Upper lobe of left lung (tissue), 6 donors: ENCODE measurements around the gene BAX. TPM values are rescaled to one million over a fixed set of nuclear protein-coding genes. Genes with fewer than 3 reads are reported as not detected.
"Not testable (repeated sequence)": the region's sequence is repeated elsewhere in the genome, so short reads cannot be mapped to it uniquely, and the experiment has no call there.

Experiments used
- ATAC-seq, 2 donors: fragments of 200-7000 bp; cut with Tn5 transposase; one replicate each; pipeline ENCODE4 v1.9.1; 2022; ENCODE audit warnings: mild to moderate bottlenecking in 2 of 2, moderate library complexity in 2 of 2; ENCODE audit not compliant: low FRiP score in 2 of 2
- DNase-seq, 2 donors: peaks; one replicate each; pipeline ENCODE4 v3.0.0-alpha.2; 2019 to 2020
- H3K27ac ChIP-seq, 4 donors: fragments of 200-600 bp; sonication (generic); one replicate each; pipeline ENCODE4 v1.5.1; 2016 to 2019
- H3K27me3 ChIP-seq, 4 donors: fragments of 200-600 bp; sonication (generic); one replicate each; pipeline ENCODE4 v1.5.1; 2017 to 2019
- H3K36me3 ChIP-seq, 4 donors: fragments of 200-600 bp; sonication (generic); one replicate each; pipeline ENCODE4 v1.5.1; 2016 to 2019
- H3K4me1 ChIP-seq, 4 donors: fragments of 200-600 bp; sonication (generic); one replicate each; pipeline ENCODE4 v1.5.1; 2018 to 2019
- H3K4me3 ChIP-seq, 4 donors: fragments of 200-600 bp; sonication (generic); one replicate each; pipeline ENCODE4 v1.5.1; 2017 to 2019; ENCODE audit warnings: mild to moderate bottlenecking in 2 of 4, moderate library complexity in 1 of 4
- H3K9me3 ChIP-seq, 4 donors: fragments of 200-600 bp; sonication (generic); one replicate each; pipeline ENCODE4 v1.5.1; 2018 to 2019
- EP300 ChIP-seq, 4 donors: sonication (generic); formaldehyde crosslinking; IDR thresholded peaks; one replicate each; pipeline ENCODE4 v1.5.1; 2017; ENCODE audit warnings: antibody characterized with exemption in 4 of 4, control low read depth in 2 of 4
- POLR2A ChIP-seq, 4 donors: fragments of 450-650 bp; IDR thresholded peaks; one replicate each; pipeline ENCODE4 v1.5.1; 2016 to 2017; ENCODE audit warnings: antibody characterized with exemption in 4 of 4, mild to moderate bottlenecking in 2 of 4
- POLR2AphosphoS5 ChIP-seq, 2 donors: sonication (generic); formaldehyde crosslinking; IDR thresholded peaks; one replicate each; pipeline ENCODE4 v1.5.1; 2017; ENCODE audit warnings: antibody characterized with exemption in 2 of 2
- WGBS, 2 donors: methylation state at CpG; one replicate each; pipeline ENCODE4 v1.1.5; 2017 to 2018; 5-methylcytosine and 5-hydroxymethylcytosine counted together
- total RNA-seq, 6 donors: library from RNA; depleted of rRNA in 4 of 6; stranded (reverse); fragments of >200 nt in 4 of 6; gene quantifications; one replicate each; pipeline versions ENCODE4 v1.1.0 to v1.2.1, GENCODE V29; 2016 to 2021
- TF ChIP-seq, protein P1 (sequence below), 6 experiments: fragments of 450-650 bp in 4 of 6; fragments of 200-600 bp in 2 of 6; sonication (generic) in 2 of 6; IDR thresholded peaks; one replicate each; pipeline ENCODE4 v1.5.1; 2016 to 2019; ENCODE audit warnings: antibody characterized with exemption in 6 of 6
- donor health status: DM: no; HTN: no; CAD: no; lungs with moderate emphysema.
- donor health status: DM: no; HTN: yes; CAD: no; lungs with severe emphysema.

The BAX gene
- total RNA-seq, 6 donors from 2014 or later, result 68.1 to 143 (median 112) TPM

DNA sequence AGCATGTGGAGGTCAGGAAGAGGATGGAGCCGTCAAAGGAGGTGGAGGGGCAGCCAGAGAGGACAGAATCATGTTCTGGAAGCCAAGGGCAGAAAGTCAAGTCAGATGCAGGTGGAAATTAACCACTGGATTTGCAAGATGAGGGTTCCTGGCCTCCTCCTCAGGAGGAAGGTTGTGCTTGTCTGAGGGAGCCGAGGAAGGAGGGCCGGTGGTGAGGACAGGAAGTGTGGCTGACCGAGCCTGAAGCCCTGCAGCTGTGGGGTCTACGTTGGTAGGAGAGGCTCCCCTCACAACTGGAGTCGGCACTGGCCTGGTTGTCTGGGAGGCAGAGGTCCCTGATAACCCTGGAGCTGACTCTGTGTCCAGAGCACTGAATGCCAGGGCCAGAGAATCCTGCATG lies 36.6 kb upstream of the BAX start:
- H3K4me3 ChIP-seq, result no peak overlapping the region
- no peaks in the 10 kb centered on the region for H3K27me3 ChIP-seq
- DNase-seq (no peak), ATAC-seq (no peak)
- no peaks in the 10 kb centered on the region for H3K9me3 ChIP-seq
- WGBS, 2 donors, result 79 to 86% methylated on average over 6 of the region's 6 CpGs
- peaks cover 0 to 5% (median 2%) of the 10 kb centered on the region in 4 donors for H3K4me1 ChIP-seq
- H3K27ac ChIP-seq, result no peak overlapping the region
- TF ChIP-seq EP300 (IDR thresholded peaks at IDR 0.05) (no peak), POLR2A (IDR thresholded peaks at IDR 0.05) (no peak), POLR2AphosphoS5 (IDR thresholded peaks at IDR 0.05) (no peak)
- TF ChIP-seq, protein P1, sequence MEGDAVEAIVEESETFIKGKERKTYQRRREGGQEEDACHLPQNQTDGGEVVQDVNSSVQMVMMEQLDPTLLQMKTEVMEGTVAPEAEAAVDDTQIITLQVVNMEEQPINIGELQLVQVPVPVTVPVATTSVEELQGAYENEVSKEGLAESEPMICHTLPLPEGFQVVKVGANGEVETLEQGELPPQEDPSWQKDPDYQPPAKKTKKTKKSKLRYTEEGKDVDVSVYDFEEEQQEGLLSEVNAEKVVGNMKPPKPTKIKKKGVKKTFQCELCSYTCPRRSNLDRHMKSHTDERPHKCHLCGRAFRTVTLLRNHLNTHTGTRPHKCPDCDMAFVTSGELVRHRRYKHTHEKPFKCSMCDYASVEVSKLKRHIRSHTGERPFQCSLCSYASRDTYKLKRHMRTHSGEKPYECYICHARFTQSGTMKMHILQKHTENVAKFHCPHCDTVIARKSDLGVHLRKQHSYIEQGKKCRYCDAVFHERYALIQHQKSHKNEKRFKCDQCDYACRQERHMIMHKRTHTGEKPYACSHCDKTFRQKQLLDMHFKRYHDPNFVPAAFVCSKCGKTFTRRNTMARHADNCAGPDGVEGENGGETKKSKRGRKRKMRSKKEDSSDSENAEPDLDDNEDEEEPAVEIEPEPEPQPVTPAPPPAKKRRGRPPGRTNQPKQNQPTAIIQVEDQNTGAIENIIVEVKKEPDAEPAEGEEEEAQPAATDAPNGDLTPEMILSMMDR (IDR thresholded peaks at IDR 0.05), result no peak
- peaks cover 21 to 95% (median 77%) of the 10 kb centered on the region in 4 donors for H3K36me3 ChIP-seq

DNA sequence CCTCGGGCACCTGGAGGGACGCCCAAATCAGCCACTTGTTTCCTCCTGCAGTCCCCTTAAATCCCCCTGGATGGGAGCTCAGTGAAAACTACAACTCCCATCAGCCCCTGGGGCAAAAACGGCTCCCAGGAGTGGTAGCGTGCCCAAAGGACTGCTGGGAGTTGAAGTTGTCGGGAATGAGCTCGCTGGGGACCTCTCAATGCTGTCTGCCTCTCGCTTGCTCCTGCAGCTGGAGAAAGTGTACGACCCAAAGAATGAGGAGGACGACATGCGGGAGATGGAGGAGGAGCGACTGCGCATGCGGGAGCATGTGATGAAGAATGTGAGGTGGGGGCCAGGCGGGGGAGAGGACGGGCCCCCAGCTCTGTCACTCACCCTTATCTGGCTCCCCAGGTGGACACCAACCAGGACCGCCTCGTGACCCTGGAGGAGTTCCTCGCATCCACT lies 35.9 kb upstream of the BAX start:
- no peaks in the 10 kb centered on the region for H3K27me3 ChIP-seq
- H3K36me3 ChIP-seq, result peaks cover 15 to 93% (median 72%) of the 10 kb centered on the region in 4 donors
- H3K4me1 ChIP-seq, result peaks cover 0 to 5% (median 2%) of the 10 kb centered on the region in 4 donors
- ATAC-seq (peak in 1 of 2 donors; percentile 7), DNase-seq (no peak)
- no peak overlapping the region for H3K4me3 ChIP-seq
- no peak overlapping the region for H3K27ac ChIP-seq
- TF ChIP-seq POLR2AphosphoS5 (IDR thresholded peaks at IDR 0.05) (no peak), POLR2A (IDR thresholded peaks at IDR 0.05) (no peak)
- TF ChIP-seq, protein P1 (IDR thresholded peaks at IDR 0.05), result no peak
- H3K9me3 ChIP-seq, result no peaks in the 10 kb centered on the region
- WGBS, 2 donors, result 87 to 94% methylated on average over 18 of the region's 18 CpGs

DNA sequence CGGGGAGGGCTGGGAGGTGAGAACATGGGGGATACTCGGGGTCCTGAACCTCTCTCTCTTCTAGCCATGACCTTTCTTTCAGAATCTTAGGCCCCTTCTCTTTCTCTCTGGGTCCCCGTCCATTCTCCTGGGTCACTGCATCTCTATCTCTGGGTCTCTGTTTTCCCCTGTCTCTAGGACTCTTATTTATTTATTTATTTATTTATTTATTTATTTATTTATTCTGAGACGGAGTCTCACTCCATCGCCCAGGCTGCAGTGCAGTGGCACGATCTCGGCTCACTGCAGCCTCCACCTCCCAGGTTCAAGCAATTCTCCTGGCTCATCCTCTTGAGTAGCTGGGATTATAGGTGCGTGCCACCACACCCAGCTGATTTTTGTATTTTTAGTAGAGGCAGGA lies 35.4 kb upstream of the BAX start:
- not testable (repeated sequence) for H3K4me3 ChIP-seq, H3K4me1 ChIP-seq, H3K27ac ChIP-seq, H3K27me3 ChIP-seq, H3K9me3 ChIP-seq, ATAC-seq, DNase-seq
- 94 to 98% methylated on average over 7 to 8 of the region's 8 CpGs for WGBS, 2 donors
- H3K36me3 ChIP-seq, result peaks cover 13 to 88% (median 68%) of the 10 kb centered on the region in 4 donors

DNA sequence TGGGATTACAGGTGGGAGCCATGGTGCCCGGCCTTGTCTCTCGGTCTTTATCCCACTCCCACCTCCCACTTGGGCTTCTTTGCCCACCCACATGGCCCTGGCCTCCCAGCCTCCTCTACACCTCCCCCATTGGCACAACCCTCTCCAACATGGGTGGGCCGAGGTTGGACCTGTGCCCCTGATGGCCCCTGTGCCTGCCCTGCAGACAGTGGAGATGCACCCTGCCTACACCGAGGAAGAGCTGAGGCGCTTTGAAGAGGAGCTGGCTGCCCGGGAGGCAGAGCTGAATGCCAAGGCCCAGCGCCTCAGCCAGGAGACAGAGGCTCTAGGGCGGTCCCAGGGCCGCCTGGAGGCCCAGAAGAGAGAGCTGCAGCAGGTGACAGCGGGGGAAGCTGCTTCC lies 33.7 kb upstream of the BAX start:
- ATAC-seq (no peak), DNase-seq (no peak)
- H3K36me3 ChIP-seq, result peaks cover 7 to 72% (median 59%) of the 10 kb centered on the region in 4 donors
- 86 to 87% methylated on average over 10 of the region's 10 CpGs for WGBS, 2 donors
- TF ChIP-seq, protein P1 (IDR thresholded peaks at IDR 0.05), result no peak
- TF ChIP-seq POLR2A (IDR thresholded peaks at IDR 0.05) (no peak), EP300 (IDR thresholded peaks at IDR 0.05) (no peak), POLR2AphosphoS5 (IDR thresholded peaks at IDR 0.05) (no peak)
- H3K27me3 ChIP-seq, result no peaks in the 10 kb centered on the region
- H3K27ac ChIP-seq, result no peak overlapping the region
- H3K4me1 ChIP-seq, result peaks cover 0 to 7% (median 0%) of the 10 kb centered on the region in 4 donors
- H3K9me3 ChIP-seq, result no peaks in the 10 kb centered on the region
- no peak overlapping the region for H3K4me3 ChIP-seq

DNA sequence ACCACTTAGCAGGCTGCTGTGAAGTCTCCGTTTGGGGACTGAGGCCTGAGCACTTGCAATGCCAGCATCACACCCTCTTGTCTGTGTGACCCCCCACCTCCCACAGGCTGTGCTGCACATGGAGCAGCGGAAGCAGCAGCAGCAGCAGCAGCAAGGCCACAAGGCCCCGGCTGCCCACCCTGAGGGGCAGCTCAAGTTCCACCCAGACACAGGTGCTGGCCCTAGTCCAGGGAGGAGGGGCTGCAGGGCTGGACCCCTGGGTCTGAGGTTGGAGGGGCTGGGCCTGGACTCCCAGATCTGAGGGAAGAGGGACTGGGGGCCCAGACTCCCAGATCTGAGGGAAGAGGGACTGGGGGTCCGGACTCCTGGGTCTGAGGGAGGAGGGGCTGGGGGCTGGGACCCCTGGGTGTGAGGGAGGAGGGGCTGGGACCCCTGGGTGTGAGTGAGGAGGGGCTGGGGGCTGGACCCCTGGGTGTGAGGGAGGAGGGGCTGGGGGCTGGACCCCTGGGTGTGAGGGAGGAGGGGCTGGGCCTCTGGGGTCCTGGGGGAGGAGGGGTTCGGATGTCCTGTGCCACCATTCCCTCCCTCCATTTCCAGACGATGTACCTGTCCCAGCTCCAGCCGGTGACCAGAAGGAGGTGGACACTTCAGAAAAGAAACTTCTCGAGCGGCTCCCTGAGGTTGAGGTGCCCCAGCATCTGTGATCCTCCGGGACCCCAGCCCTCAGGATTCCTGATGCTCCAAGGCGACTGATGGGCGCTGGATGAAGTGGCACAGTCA lies 32.8 kb upstream of the BAX start:
- peaks cover 7 to 63% (median 53%) of the 10 kb centered on the region in 4 donors for H3K36me3 ChIP-seq
- no peak overlapping the region for H3K27ac ChIP-seq
- H3K4me3 ChIP-seq, result no peak overlapping the region
- H3K27me3 ChIP-seq, result no peaks in the 10 kb centered on the region
- WGBS, 2 donors, result 91 to 96% methylated on average over 8 of the region's 12 CpGs
- peaks cover 0 to 9% (median 6%) of the 10 kb centered on the region in 4 donors for H3K4me1 ChIP-seq
- no peaks in the 10 kb centered on the region for H3K9me3 ChIP-seq
- ATAC-seq (no peak), DNase-seq (no peak)
- TF ChIP-seq POLR2AphosphoS5 (IDR thresholded peaks at IDR 0.05) (no peak), EP300 (IDR thresholded peaks at IDR 0.05) (no peak), POLR2A (IDR thresholded peaks at IDR 0.05) (no peak)
- TF ChIP-seq, protein P1 (IDR thresholded peaks at IDR 0.05), result no peak
